Skeletal muscle cell (primary cell): ENCODE data around the gene TRIM33.
"Not testable (repeated sequence)": the region's sequence is repeated elsewhere in the genome, so short reads cannot be mapped to it uniquely, and the experiment has no call there.

Experiments used
- DNase-seq: peaks from one replicate; pipeline ENCODE4 v3.0.0-alpha.2; 2010; ENCODE audit warnings: low read depth
- H3K4me3 ChIP-seq: 2 replicates; pipeline ENCODE4 v1.5.1; 2011; ENCODE audit warnings: low read depth, mild to moderate bottlenecking, control low read depth, low read length, moderate library complexity

TRIM33 gene

DNA sequence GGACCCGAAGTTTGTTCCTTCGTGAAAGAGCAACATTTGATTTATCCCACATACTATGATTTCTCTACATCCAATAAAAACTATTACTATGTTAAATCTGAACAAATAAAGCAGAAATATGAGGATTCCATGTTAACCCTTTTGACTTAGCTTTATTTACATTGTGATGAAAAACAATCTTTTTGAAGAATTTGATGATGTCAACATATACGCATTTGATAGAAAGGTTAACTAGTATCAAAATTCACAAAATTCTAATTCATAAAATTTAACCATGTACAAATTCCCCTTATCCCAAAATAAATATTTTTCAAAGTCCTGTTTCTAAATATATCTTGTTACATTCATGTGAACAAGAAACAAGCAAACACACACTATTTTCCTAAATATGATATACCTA lies 74.2 kb downstream of the TRIM33 start:
- H3K4me3 ChIP-seq = no peak overlapping the region
- no peak for DNase-seq

GRCh38 chr1:114435088-114435715 lies 75.8 kb downstream of the TRIM33 start:
- no peak for DNase-seq

GRCh38 chr1:114431026-114431425 lies 80.0 kb downstream of the TRIM33 start:
- no peak for DNase-seq

More at GRCh38 chr1:114435088-114435715, 75.8 kb downstream of the TRIM33 start:
- no peak overlapping the region for H3K4me3 ChIP-seq

DNA sequence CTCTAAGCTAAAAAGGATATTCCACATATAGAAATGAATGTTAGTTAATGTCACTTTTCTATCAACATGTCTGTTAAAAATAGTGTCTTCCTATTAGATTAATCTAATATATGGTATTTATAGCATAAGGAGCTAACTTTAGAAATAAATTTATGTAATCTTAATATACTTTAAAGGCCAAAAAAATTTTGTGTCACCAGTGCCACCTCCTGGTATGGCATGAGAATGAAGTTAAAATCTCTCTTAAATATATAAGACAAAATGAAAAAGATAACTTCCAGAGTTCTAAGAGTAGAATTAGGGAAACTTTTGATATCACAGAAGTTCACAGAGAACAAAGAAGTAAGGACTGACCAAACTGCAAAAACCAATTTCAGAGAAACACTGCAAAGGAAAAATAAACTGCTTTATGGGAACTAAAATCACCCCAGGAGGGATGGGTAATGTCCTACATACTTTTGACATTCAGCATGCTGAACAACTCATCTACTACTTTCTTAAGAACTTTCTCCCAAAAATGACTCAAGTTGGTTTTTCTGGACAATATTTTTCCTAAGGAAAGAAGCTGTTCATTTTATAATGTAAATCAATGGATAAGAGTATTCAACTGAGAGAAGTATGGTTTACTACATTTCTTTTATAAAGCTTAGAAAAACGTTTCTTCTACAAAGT lies 82.8 kb downstream of the TRIM33 start:
- no peak overlapping the region for H3K4me3 ChIP-seq
- no peak for DNase-seq

More at GRCh38 chr1:114431026-114431425, 80.0 kb downstream of the TRIM33 start:
- H3K4me3 ChIP-seq = no peak overlapping the region

DNA sequence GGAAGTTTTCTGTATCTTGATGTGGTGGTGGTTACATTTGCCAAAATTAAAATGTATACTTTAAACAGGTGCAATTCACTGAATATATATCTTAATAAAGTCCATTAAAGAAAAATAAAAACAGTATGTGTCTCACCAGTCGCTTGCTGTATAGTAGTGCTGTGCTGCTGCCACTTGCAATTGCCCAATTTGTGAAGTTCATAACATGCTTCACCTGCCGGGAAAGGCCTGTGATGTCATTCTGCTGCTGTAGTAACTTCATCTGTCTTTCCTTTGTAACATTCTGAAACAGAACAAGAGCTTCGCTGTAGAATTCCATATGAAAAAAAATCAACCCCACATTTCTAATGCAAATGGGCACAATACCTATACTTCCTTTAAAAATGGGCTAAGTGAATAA lies 83.4 kb downstream of the TRIM33 start:
- H3K4me3 ChIP-seq = no peak overlapping the region
- DNase-seq = no peak

GRCh38 chr1:114423455-114423854 lies 87.5 kb downstream of the TRIM33 start:
- no peak for DNase-seq

GRCh38 chr1:114418948-114419347 lies 92.1 kb downstream of the TRIM33 start:
- H3K4me3 ChIP-seq, DNase-seq: not testable (repeated sequence)

More at GRCh38 chr1:114423455-114423854, 87.5 kb downstream of the TRIM33 start:
- no peak overlapping the region for H3K4me3 ChIP-seq

DNA sequence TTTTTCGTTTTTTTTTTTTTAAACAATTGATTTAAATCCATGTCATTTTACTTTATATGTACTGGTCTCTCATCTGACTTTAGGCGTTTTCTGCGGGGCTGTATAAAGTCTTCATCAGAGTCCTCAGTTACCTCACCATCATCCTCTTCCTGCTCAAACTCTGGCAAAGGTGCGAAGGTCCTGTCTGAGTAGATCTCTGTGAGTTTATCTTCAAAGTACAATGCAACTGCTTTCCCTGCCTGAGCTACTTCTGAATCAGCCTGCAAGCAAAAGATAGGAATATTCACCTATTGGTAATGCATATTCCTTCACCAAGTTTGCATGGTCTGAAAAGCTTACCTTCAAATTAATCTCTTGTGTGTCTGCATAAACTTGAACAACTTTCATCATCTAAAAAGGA lies 113.4 kb downstream of the TRIM33 start:
- H3K4me3 ChIP-seq = no peak overlapping the region
- DNase-seq = no peak

GRCh38 chr1:114395863-114396262 lies 115.1 kb downstream of the TRIM33 start:
- H3K4me3 ChIP-seq = no peak overlapping the region
- no peak for DNase-seq

DNA sequence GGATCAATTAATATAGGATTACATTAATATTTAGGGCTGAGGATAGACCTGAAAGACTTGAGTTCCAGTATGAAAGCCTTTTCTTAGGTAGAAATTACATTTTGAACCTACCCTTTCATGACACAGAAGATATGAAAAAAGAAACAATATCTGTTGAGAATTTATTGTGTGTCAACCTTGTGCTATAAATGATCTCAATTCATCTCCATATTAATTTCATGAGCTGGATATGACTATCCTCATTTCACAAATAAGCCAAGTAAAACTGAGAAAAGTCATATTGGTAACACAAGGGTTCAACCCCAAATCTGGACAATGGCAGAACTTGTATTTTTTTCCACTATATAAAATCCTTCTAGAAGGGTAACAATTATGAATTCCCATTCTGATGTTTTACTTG lies 120.0 kb downstream of the TRIM33 start:
- DNase-seq = no peak
- no peak overlapping the region for H3K4me3 ChIP-seq

- DNase-seq = no peak
These were observed 120.6 kb downstream of the TRIM33 start for GRCh38 chr1:114390361-114390760.

GRCh38 chr1:114388432-114389003 lies 122.5 kb downstream of the TRIM33 start:
- no peak overlapping the region for H3K4me3 ChIP-seq
- DNase-seq = no peak

More at GRCh38 chr1:114390361-114390760, 120.6 kb downstream of the TRIM33 start:
- H3K4me3 ChIP-seq = no peak overlapping the region

- not testable (repeated sequence) for H3K4me3 ChIP-seq, DNase-seq
These were observed 123.4 kb downstream of the TRIM33 start for GRCh38 chr1:114387585-114387984.

- no peak overlapping the region for H3K4me3 ChIP-seq
These were observed 124.0 kb downstream of the TRIM33 start for GRCh38 chr1:114387010-114387360.

GRCh38 chr1:114386129-114387009 lies 124.6 kb downstream of the TRIM33 start:
- no peak for DNase-seq

More at GRCh38 chr1:114387010-114387360, 124.0 kb downstream of the TRIM33 start:
- no peak for DNase-seq

GRCh38 chr1:114384922-114385321 lies 126.1 kb downstream of the TRIM33 start:
- DNase-seq = no peak
- H3K4me3 ChIP-seq = no peak overlapping the region

More at GRCh38 chr1:114386129-114387009, 124.6 kb downstream of the TRIM33 start:
- no peak overlapping the region for H3K4me3 ChIP-seq

GRCh38 chr1:114379987-114380386 lies 131.0 kb downstream of the TRIM33 start:
- no peak for DNase-seq
- no peak overlapping the region for H3K4me3 ChIP-seq

- no peak overlapping the region for H3K4me3 ChIP-seq
- no peak for DNase-seq
These were observed 131.6 kb downstream of the TRIM33 start for GRCh38 chr1:114379358-114379757.

- no peak overlapping the region for H3K4me3 ChIP-seq
- DNase-seq = no peak
These were observed 133.6 kb downstream of the TRIM33 start for GRCh38 chr1:114377356-114377755.

DNA sequence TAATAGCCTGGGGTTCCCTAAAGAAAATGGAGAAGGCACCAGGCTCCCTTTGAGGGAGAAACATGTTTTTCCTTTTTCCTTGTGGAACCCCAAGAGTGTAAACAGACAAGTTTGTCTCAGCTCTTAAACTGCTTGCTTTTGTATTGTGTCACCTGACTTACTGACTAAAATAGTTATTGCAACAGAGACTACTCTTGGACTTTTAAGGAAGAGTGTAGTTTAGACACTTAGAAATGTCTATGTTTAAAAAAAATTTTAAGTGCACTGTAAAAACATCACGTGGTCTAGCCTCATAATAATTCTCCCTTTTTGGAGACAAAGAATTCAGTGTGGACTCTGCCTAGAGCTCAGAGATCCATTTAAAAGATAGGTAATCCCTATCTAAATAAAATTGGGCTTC lies 141.1 kb downstream of the TRIM33 start:
- DNase-seq = no peak
- no peak overlapping the region for H3K4me3 ChIP-seq
